ENCODE data around the gene AXL. TPM values are rescaled to one million over a fixed set of nuclear protein-coding genes. Genes with fewer than 3 reads are reported as not detected.

The AXL gene
- total and polyA plus RNA-seq, 2 of the 13 experiments (the other 11 are each of a cell fraction or from before 2014, with no cell fraction given) = 0.71 to 5.9 TPM

DNA sequence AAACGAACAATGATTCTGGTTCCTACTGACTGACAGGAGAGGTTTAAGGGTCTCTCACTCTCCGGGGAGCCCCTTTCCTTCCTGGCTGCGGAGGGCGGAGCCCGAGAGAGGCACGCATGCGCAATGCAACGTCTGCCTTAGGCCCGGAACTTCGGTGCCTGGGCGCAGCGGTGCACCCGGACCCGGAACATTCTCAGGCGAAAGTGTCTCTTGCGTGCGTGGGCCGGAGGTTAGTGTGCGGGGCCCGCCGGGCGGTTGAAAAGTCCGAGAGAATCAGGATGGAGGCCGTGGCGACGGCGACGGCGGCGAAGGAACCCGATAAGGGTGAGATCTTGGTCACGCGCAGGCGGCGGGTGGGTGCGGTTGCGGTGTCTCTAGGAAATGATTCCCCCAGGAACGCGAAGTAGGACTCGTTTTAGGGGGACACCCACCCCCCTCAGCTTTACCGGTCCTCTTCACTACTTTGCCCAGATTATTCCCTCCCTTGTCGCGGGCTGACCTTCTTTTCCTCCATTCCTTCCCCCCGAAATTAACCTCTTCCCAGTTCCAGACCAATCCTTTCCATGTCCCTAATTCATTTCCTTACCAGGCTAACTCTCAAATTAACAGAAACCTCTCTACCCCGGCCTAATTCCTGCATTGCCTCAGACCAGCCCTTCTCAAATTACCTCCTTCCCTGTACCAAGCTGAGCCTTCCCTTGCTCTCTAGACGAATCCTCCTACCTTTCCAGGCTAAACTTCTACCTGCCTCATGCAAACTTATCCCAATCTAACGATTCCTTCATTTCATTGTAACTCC, 91.2 kb downstream of the AXL start, which contains the start of gene CCDC97 (continued):
- TF ChIP-seq HIVEP1 (CRISPR knock-in tag; IDR thresholded peaks at IDR 0.05) (peak; percentile 86), FOXK1 (CRISPR knock-in tag; IDR thresholded peaks at IDR 0.05; ENCODE audit: borderline replicate concordance, low read depth) (peak; percentile 66; the same call in 1 of the 2 replicates), STAT6 (CRISPR knock-in tag; IDR thresholded peaks at IDR 0.05; ENCODE audit: borderline replicate concordance) (no peak)
- TF ChIP-seq, protein P1, sequence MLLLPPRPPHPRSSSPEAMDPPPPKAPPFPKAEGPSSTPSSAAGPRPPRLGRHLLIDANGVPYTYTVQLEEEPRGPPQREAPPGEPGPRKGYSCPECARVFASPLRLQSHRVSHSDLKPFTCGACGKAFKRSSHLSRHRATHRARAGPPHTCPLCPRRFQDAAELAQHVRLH (CRISPR knock-in tag; IDR thresholded peaks at IDR 0.05; ENCODE audit: borderline replicate concordance, low read depth) = peak; percentile 73; the same call in 1 of the 2 replicates

DNA sequence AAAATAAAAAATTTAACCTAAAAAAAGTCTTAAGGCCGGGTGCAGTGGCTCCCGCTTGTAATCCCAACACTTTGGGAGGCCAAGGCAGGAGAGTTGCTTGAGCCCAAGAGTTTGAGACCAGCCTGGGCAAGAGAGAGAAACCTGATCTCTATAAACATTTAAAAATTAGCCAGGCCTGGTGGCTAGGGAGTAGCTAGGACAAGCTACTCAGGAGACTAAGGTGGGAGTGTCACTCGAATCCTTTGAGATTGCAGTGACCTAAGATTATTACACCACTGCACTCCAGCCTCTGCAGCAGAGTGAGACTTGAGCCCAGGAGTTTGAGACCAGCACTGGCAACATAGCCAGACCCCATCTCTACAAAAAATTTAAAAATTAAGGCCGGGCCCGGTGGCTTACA, 92.0 kb downstream of the AXL start:
- H4K20me1 ChIP-seq (ENCODE audit: insufficient read depth, low read length) = no peaks in the 10 kb centered on the region
- in situ Hi-C loops (cut with HindIII; ENCODE audit: extremely low pct_ligation_motif_present, low pct_unique_long_range_greater_than_20kb) (loop anchor here (5.0 kb wide), 1 partner anchor 41 kb away; the partner anchor contains the start of gene TGFB1), intact Hi-C loops (cut with micrococcal nuclease; ENCODE audit: unreplicated experiment) (no loop called here)
- no peaks in the 10 kb centered on the region for H3K9me3 ChIP-seq (ENCODE audit: low read length)
- no peak overlapping the region for H2AFZ ChIP-seq (ENCODE audit: low read length)
- TF ChIP-seq ZNF724P (CRISPR knock-in tag; IDR thresholded peaks at IDR 0.05; ENCODE audit: borderline replicate concordance) = no peak
- TF ChIP-seq JDP2 (CRISPR knock-in tag; IDR thresholded peaks at IDR 0.05; ENCODE audit: borderline replicate concordance) = no peak
- TF ChIP-seq ZNF512 (CRISPR knock-in tag; IDR thresholded peaks at IDR 0.05) = no peak
- no peak for TF ChIP-seq ZNF839 (CRISPR knock-in tag; IDR thresholded peaks at IDR 0.05; ENCODE audit: borderline replicate concordance)
- TF ChIP-seq IKZF1 (IDR thresholded peaks at IDR 0.05) = no peak
- TF ChIP-seq ZNF33B (CRISPR knock-in tag; IDR thresholded peaks at IDR 0.05) = no peak
- H3K4me1 ChIP-seq (ENCODE audit: insufficient read depth, low read length) = peaks cover 28% of the 10 kb centered on the region
- no peak for ATAC-seq
- 21% methylated on average over 5 of the region's 5 CpGs for WGBS (ENCODE audit: low lambda C conversion rate)
- ChIA-PET POLR2A (interaction anchor here (1.1 to 5.3 kb wide), 4 partner anchors 12 to 85 kb away, joined by 3 to 55 read pairs (median 20); partner anchors contain the start of genes HNRNPUL1 and TGFB1), CTCF (ENCODE audit: low intra/inter-chr PET ratio, low total read pairs) (no interaction called here)
- H3K36me3 ChIP-seq (replicated peaks in 1 of 2; ENCODE audit: control insufficient read depth in 1 of 2, insufficient read depth in 2 of 2, low read length in 2 of 2) = peaks cover 18 to 30% of the 10 kb centered on the region in 2 experiments; a peak in 4 of 5 replicates
- no peak for FAIRE-seq
- H3K4me2 ChIP-seq (ENCODE audit: low read depth, low read length) = peak overlapping the region; percentile 84
- peak overlapping the region; percentile 72 to 90 (median 85) for H3K4me3 ChIP-seq (replicated peaks in 1 of 3; ENCODE audit: insufficient read depth in 1 of 3, low read depth in 2 of 3, low read length in 3 of 3)
- H3K27me3 ChIP-seq (ENCODE audit: control insufficient read depth in 1 of 2, insufficient read depth in 2 of 2, low read length in 2 of 2) = no peaks in the 10 kb centered on the region
- H3K79me2 ChIP-seq (ENCODE audit: insufficient read depth, low read length) = peaks cover 25% of the 10 kb centered on the region
- peak overlapping the region; percentile 91 for H3K27ac ChIP-seq (ENCODE audit: extremely low read length, insufficient read depth, low read length)
- peak overlapping the region; percentile 90 for H3K9ac ChIP-seq (ENCODE audit: insufficient read depth, low read depth, low read length)
- no TSS peak for BruUV-seq (replicated peaks)
- no peak for DNase-seq (ENCODE audit: low spot score)

Measured in HepG2 (cell line).